GM19455 (cell line): ENCODE measurements around the gene HOXC10.

Source experiments
- ATAC-seq: cut with Tn5 transposase; IDR thresholded peaks from one replicate; pipeline ENCODE4 v1.9.1; 2021; ENCODE audit not compliant: unreplicated experiment

Gene HOXC10

GRCh38 chr12:54027442-54027786 is 42.5 kb downstream of the HOXC10 start:
- no peak for ATAC-seq

- no peak for ATAC-seq
These were observed 43.6 kb downstream of the HOXC10 start, which contains the start of gene HOXC6 for GRCh38 chr12:54028314-54029201. HOXC6 (plus strand) TSS chr12:54028440; CDS start chr12:54028522, 82 bp downstream.

- no peak for ATAC-seq
These were observed 44.8 kb downstream of the HOXC10 start for GRCh38 chr12:54029529-54030441.

- ATAC-seq: no peak
These were observed 45.5 kb downstream of the HOXC10 start for GRCh38 chr12:54030442-54030801.

- no peak for ATAC-seq
These were observed 46.0 kb downstream of the HOXC10 start for GRCh38 chr12:54030889-54031471.

- ATAC-seq: no peak
These were observed 46.5 kb downstream of the HOXC10 start for GRCh38 chr12:54031480-54031879.

GRCh38 chr12:54032086-54032619 is 47.2 kb downstream of the HOXC10 start:
- ATAC-seq: no peak

- no peak for ATAC-seq
These were observed 47.7 kb downstream of the HOXC10 start, which contains the start of gene HOXC5 for GRCh38 chr12:54032627-54033100. HOXC5 (plus strand) TSS chr12:54033050; CDS start chr12:54033123, 73 bp downstream.

GRCh38 chr12:54033106-54033979 is 48.4 kb downstream of the HOXC10 start:
- no peak for ATAC-seq

GRCh38 chr12:54033980-54034784 is 49.2 kb downstream of the HOXC10 start:
- ATAC-seq: no peak

- no peak for ATAC-seq
These were observed 49.9 kb downstream of the HOXC10 start for GRCh38 chr12:54034785-54035310.

- no peak for ATAC-seq
These were observed 50.8 kb downstream of the HOXC10 start for GRCh38 chr12:54035568-54036264.

GRCh38 chr12:54036620-54037359 is 51.8 kb downstream of the HOXC10 start:
- ATAC-seq: no peak

- ATAC-seq: no peak
These were observed 52.7 kb downstream of the HOXC10 start for GRCh38 chr12:54037360-54038283.

GRCh38 chr12:54038284-54038870 is 53.4 kb downstream of the HOXC10 start:
- no peak for ATAC-seq

- ATAC-seq: no peak
These were observed 54.0 kb downstream of the HOXC10 start for GRCh38 chr12:54038871-54039414.
